Lower leg skin (tissue), 3 donors: Measurements from ENCODE around the gene RASL10B.

Experiments used
- POLR2A ChIP-seq, 2 donors: fragments of 450-650 bp; IDR thresholded peaks; one replicate each; pipeline ENCODE4 v1.6.1; 2016 to 2017; ENCODE audit warnings: antibody characterized with exemption in 2 of 2, mild to moderate bottlenecking in 1 of 2, moderate library complexity in 1 of 2
- TF ChIP-seq, protein P1 (sequence below), 3 donors: fragments of 450-650 bp; IDR thresholded peaks; one replicate each; pipeline ENCODE4 v1.5.1; 2016; ENCODE audit warnings: antibody characterized with exemption in 3 of 3, mild to moderate bottlenecking in 3 of 3, moderate library complexity in 2 of 3

DNA sequence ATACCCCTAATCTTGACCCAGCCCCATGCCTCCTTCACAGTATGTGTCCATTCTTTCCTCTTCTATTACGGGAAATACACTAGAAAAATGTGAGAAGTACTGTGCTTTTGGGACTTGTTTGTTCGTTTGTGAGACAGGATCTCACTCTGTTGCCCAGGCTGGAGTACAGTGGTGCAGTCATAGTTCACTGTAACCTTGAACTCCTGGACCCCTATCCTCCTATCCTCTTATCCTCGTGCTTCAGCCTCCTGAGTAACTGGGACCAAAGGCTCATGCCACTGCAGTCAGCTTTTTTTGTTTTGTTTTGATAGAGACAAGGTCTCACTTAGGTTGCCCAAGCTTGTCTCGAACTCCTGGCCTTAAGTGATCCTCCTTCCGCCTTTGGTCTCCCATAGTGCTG, 29.9 kb upstream of the RASL10B start:
- TF ChIP-seq POLR2A (IDR thresholded peaks at IDR 0.05) = no peak
- TF ChIP-seq, protein P1, sequence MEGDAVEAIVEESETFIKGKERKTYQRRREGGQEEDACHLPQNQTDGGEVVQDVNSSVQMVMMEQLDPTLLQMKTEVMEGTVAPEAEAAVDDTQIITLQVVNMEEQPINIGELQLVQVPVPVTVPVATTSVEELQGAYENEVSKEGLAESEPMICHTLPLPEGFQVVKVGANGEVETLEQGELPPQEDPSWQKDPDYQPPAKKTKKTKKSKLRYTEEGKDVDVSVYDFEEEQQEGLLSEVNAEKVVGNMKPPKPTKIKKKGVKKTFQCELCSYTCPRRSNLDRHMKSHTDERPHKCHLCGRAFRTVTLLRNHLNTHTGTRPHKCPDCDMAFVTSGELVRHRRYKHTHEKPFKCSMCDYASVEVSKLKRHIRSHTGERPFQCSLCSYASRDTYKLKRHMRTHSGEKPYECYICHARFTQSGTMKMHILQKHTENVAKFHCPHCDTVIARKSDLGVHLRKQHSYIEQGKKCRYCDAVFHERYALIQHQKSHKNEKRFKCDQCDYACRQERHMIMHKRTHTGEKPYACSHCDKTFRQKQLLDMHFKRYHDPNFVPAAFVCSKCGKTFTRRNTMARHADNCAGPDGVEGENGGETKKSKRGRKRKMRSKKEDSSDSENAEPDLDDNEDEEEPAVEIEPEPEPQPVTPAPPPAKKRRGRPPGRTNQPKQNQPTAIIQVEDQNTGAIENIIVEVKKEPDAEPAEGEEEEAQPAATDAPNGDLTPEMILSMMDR (IDR thresholded peaks at IDR 0.05) = no peak
